ENCODE results near the gene CRB3.

DNA sequence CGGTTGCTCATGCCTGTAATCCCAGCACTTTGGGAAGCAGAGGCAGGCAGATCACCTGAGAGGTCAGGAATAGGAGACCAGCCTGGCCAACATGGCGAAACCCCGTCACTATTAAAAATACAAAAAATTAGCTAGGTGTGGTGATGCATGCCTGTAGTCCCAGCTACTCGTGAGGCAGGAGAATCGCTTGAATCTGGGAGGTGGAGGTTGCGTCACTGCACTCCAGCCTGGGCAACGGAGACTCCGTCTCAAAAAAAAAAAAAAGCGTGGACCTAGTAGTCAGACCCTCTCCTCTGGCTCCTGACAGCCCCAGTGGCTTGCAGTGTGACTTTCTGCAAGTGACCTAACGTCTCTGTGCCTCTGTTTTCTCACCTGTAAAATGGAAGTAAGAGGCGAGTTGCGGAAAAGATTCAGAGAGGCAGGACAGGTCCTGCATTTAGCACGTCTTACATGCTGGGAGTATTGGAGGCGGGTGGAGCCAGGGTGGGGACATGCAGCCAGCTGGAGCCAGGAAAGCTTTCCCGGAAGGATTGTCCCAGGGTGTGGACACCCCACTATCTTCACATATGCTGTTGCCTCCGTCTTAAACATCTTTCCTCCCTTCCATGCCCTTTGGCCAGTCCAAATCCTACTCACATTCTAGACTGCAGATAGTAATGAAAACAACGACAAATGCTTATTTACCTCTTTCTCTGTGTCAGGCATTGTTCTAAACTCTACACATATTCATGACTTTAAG, 35.1 kb downstream of the CRB3 start:
- TF ChIP-seq, protein P1, sequence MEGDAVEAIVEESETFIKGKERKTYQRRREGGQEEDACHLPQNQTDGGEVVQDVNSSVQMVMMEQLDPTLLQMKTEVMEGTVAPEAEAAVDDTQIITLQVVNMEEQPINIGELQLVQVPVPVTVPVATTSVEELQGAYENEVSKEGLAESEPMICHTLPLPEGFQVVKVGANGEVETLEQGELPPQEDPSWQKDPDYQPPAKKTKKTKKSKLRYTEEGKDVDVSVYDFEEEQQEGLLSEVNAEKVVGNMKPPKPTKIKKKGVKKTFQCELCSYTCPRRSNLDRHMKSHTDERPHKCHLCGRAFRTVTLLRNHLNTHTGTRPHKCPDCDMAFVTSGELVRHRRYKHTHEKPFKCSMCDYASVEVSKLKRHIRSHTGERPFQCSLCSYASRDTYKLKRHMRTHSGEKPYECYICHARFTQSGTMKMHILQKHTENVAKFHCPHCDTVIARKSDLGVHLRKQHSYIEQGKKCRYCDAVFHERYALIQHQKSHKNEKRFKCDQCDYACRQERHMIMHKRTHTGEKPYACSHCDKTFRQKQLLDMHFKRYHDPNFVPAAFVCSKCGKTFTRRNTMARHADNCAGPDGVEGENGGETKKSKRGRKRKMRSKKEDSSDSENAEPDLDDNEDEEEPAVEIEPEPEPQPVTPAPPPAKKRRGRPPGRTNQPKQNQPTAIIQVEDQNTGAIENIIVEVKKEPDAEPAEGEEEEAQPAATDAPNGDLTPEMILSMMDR (conservative IDR thresholded peaks at IDR 0.05) = no peak
- no peak for TF ChIP-seq ZFX (IDR thresholded peaks at IDR 0.05)
